ENCODE data around the gene TP53RK.

The TP53RK gene

DNA sequence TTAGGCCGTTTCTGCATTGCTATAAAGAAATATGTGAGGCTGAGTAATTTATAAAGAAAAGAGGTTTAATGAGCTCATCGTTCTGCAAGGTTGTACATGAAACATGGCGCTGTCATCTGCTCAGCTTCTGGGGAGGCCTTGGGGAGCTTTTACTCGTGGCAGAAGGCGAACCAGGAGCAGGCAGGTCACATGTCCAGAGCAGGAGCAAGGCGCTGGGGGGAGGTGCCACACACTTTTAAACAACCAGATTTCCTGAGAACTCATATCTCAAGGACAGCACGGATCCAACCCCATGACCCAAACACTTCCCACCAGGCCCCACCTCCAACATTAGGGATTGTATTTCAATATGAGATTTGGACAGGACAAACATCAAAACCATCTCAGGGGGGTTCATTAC is 31.6 kb downstream of the TP53RK start:
- no peaks in the 10 kb centered on the region for H3F3A ChIP-seq (ENCODE audit: low read depth)
- no peaks in the 10 kb centered on the region for H3K79me2 ChIP-seq (ENCODE audit: insufficient read depth, low read length)
- no peaks in the 10 kb centered on the region for H3K9me3 ChIP-seq (ENCODE audit: insufficient read depth, low read depth, low read length)
- no peak overlapping the region for H2AFZ ChIP-seq (ENCODE audit: low read length)
- no peaks in the 10 kb centered on the region for H3K4me1 ChIP-seq (ENCODE audit: insufficient read depth, low read length, poor library complexity, severe bottlenecking)
- H3K9me2 ChIP-seq (replicated peaks; ENCODE audit: low read depth, low read length), result no peaks in the 10 kb centered on the region
- H3K27me3 ChIP-seq (ENCODE audit: insufficient read depth, low read length, poor library complexity, severe bottlenecking), result no peaks in the 10 kb centered on the region
- no peak overlapping the region for H3K4me3 ChIP-seq (ENCODE audit: low read length, poor library complexity, severe bottlenecking)
- H3K4me2 ChIP-seq (ENCODE audit: low read depth, low read length, poor library complexity, severe bottlenecking), result no peak overlapping the region
- H4K20me1 ChIP-seq (ENCODE audit: insufficient read depth, low read length, poor library complexity, severe bottlenecking), result no peaks in the 10 kb centered on the region
- H3K36me3 ChIP-seq (ENCODE audit: insufficient read depth, low read length), result no peaks in the 10 kb centered on the region
- TF ChIP-seq, protein P1, sequence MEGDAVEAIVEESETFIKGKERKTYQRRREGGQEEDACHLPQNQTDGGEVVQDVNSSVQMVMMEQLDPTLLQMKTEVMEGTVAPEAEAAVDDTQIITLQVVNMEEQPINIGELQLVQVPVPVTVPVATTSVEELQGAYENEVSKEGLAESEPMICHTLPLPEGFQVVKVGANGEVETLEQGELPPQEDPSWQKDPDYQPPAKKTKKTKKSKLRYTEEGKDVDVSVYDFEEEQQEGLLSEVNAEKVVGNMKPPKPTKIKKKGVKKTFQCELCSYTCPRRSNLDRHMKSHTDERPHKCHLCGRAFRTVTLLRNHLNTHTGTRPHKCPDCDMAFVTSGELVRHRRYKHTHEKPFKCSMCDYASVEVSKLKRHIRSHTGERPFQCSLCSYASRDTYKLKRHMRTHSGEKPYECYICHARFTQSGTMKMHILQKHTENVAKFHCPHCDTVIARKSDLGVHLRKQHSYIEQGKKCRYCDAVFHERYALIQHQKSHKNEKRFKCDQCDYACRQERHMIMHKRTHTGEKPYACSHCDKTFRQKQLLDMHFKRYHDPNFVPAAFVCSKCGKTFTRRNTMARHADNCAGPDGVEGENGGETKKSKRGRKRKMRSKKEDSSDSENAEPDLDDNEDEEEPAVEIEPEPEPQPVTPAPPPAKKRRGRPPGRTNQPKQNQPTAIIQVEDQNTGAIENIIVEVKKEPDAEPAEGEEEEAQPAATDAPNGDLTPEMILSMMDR (conservative IDR thresholded peaks at IDR 0.05; ENCODE audit: low read length), result no peak
- TF ChIP-seq EZH2phosphoT487 (IDR thresholded peaks at IDR 0.05; ENCODE audit: borderline replicate concordance), result no peak
- no peak overlapping the region for H3K9ac ChIP-seq (ENCODE audit: low read depth, low read length, poor library complexity, severe bottlenecking)

DNA sequence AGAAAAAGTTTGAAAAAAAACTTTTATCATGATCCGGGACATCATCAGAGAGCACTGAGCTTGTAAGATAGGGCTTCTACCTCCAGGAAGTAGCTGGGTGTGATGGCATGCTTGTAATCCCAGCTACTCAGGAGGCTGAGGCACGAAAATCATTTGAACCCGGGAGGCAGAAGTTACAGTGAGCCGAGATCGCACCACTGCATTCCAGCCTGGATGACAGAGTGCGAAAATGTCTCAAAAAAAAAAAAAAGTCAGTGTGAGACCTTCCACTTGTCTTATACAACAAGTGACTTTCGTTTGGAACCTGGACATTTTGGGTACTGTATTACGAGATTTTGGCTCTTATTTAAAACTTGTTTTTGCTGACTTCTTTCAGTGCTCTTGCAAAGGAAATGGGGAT is 32.1 kb downstream of the TP53RK start:
- Histone ChIP-seq H3K4me1 (ENCODE audit: insufficient read depth, low read length, poor library complexity, severe bottlenecking) (no peaks in the 10 kb centered on the region), H3F3A (ENCODE audit: low read depth) (no peaks in the 10 kb centered on the region), H3K9ac (ENCODE audit: low read depth, low read length, poor library complexity, severe bottlenecking) (no peak overlapping the region), H4K20me1 (ENCODE audit: insufficient read depth, low read length, poor library complexity, severe bottlenecking) (no peaks in the 10 kb centered on the region), H3K9me3 (ENCODE audit: insufficient read depth, low read depth, low read length) (no peaks in the 10 kb centered on the region), H3K36me3 (ENCODE audit: insufficient read depth, low read length) (no peaks in the 10 kb centered on the region), H3K4me2 (ENCODE audit: low read depth, low read length, poor library complexity, severe bottlenecking) (no peak overlapping the region), H2AFZ (ENCODE audit: low read length) (no peak overlapping the region), H3K79me2 (ENCODE audit: insufficient read depth, low read length) (no peaks in the 10 kb centered on the region), H3K4me3 (ENCODE audit: low read length, poor library complexity, severe bottlenecking) (no peak overlapping the region), H3K9me2 (replicated peaks; ENCODE audit: low read depth, low read length) (no peaks in the 10 kb centered on the region), H3K27me3 (ENCODE audit: insufficient read depth, low read length, poor library complexity, severe bottlenecking) (no peaks in the 10 kb centered on the region)
- TF ChIP-seq, protein P1 (conservative IDR thresholded peaks at IDR 0.05; ENCODE audit: low read length), result no peak
- no peak for TF ChIP-seq EZH2phosphoT487 (IDR thresholded peaks at IDR 0.05; ENCODE audit: borderline replicate concordance)

DNA sequence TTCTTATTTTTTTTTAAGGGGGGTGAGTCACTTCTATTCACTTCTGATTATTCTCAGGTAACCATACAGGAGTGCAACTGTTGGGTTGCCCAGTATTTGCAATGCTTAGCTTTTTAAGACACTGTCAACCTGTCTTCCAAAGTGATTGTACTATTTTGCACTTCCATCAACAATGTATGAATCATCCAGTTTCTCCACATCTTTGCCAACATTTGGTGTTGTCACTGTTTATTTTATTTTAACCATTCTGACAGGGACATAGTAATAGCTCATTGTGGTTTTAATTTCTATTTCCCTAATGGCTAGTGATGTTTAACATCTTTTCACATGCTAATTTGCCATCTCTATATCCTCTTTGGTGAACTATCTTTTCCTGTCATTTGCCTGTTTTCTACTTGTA is 36.5 kb downstream of the TP53RK start:
- no peaks in the 10 kb centered on the region for H3K79me2 ChIP-seq (ENCODE audit: insufficient read depth, low read length)
- H3K27me3 ChIP-seq (ENCODE audit: insufficient read depth, low read length, poor library complexity, severe bottlenecking), result no peaks in the 10 kb centered on the region
- no peak overlapping the region for H2AFZ ChIP-seq (ENCODE audit: low read length)
- no peaks in the 10 kb centered on the region for H3K36me3 ChIP-seq (ENCODE audit: insufficient read depth, low read length)
- no peak overlapping the region for H3K4me3 ChIP-seq (ENCODE audit: low read length, poor library complexity, severe bottlenecking)
- H4K20me1 ChIP-seq (ENCODE audit: insufficient read depth, low read length, poor library complexity, severe bottlenecking), result no peaks in the 10 kb centered on the region
- H3K9me3 ChIP-seq (ENCODE audit: insufficient read depth, low read depth, low read length), result no peaks in the 10 kb centered on the region
- H3K9ac ChIP-seq (ENCODE audit: low read depth, low read length, poor library complexity, severe bottlenecking), result no peak overlapping the region
- no peak overlapping the region for H3K4me2 ChIP-seq (ENCODE audit: low read depth, low read length, poor library complexity, severe bottlenecking)
- no peaks in the 10 kb centered on the region for H3F3A ChIP-seq (ENCODE audit: low read depth)
- H3K9me2 ChIP-seq (replicated peaks; ENCODE audit: low read depth, low read length), result no peaks in the 10 kb centered on the region
- no peaks in the 10 kb centered on the region for H3K4me1 ChIP-seq (ENCODE audit: insufficient read depth, low read length, poor library complexity, severe bottlenecking)
- TF ChIP-seq, protein P1 (conservative IDR thresholded peaks at IDR 0.05; ENCODE audit: low read length), result no peak
- TF ChIP-seq EZH2phosphoT487 (IDR thresholded peaks at IDR 0.05; ENCODE audit: borderline replicate concordance), result no peak
